ENCODE measurements around the gene PTPN23.

DNA sequence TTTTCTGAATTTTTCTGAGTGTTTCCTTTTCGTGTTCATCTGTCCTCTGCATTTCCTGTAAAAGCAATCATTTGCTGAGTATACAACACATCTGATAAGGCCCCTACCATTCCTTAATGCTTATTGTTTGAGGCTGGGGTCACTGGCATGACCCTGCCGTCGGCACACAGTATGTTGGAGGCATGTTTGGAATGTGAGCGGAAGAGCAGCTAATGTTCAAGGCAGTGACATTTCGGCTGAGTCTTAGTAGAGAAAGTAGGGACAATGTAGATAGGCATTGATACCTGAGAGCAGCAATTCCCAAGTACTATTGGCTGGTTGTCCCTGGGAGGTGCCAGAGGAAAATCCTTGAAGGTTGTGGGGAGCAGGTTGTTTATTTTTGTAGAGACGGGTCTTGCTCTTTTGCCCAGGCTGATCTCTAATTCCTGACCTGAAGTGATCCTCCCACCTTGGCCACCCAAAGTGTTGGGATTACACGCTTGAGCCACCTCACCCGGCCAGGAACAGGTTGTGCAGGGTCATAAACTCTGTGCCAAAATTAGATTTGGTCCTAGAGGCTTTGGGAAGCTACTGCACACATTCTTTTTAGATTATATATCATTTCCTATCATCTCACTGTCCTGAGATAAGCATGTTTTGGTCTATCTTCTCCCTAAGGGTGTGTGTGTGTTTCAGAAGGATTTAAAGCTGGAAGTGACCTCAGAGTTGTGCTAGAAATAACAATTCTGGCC is 13.5 kb downstream of the PTPN23 start:
- TF ChIP-seq, protein P1, sequence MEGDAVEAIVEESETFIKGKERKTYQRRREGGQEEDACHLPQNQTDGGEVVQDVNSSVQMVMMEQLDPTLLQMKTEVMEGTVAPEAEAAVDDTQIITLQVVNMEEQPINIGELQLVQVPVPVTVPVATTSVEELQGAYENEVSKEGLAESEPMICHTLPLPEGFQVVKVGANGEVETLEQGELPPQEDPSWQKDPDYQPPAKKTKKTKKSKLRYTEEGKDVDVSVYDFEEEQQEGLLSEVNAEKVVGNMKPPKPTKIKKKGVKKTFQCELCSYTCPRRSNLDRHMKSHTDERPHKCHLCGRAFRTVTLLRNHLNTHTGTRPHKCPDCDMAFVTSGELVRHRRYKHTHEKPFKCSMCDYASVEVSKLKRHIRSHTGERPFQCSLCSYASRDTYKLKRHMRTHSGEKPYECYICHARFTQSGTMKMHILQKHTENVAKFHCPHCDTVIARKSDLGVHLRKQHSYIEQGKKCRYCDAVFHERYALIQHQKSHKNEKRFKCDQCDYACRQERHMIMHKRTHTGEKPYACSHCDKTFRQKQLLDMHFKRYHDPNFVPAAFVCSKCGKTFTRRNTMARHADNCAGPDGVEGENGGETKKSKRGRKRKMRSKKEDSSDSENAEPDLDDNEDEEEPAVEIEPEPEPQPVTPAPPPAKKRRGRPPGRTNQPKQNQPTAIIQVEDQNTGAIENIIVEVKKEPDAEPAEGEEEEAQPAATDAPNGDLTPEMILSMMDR (IDR thresholded peaks at IDR 0.05), result no peak
- TF ChIP-seq POLR2A (IDR thresholded peaks at IDR 0.05), result no peak

Measured in tibial nerve (tissue), 3 donors.